ENCODE measurements around the gene PTPRZ1. TPM values are rescaled to one million over a fixed set of nuclear protein-coding genes. Genes with fewer than 3 reads are reported as not detected.
A peak's percentile ranks its signal among the peaks of the same experiment; 100 is the strongest.

PTPRZ1 gene
- polyA plus RNA-seq, 4 donors = 2.8 to 5.0 (median 3.4) TPM

- no peak for DNase-seq (ENCODE audit: low read depth in 4 of 4, low spot score in 3 of 4)
Observed at GRCh38 chr7:121945480-121946236, 72.7 kb downstream of the PTPRZ1 start.

- no peak for DNase-seq (ENCODE audit: low read depth in 4 of 4, low spot score in 3 of 4)
Observed at GRCh38 chr7:121953164-121953563, 80.2 kb downstream of the PTPRZ1 start.

GRCh38 chr7:121953601-121954000 lies 80.6 kb downstream of the PTPRZ1 start:
- no peak for DNase-seq (ENCODE audit: low read depth in 4 of 4, low spot score in 3 of 4)

DNA sequence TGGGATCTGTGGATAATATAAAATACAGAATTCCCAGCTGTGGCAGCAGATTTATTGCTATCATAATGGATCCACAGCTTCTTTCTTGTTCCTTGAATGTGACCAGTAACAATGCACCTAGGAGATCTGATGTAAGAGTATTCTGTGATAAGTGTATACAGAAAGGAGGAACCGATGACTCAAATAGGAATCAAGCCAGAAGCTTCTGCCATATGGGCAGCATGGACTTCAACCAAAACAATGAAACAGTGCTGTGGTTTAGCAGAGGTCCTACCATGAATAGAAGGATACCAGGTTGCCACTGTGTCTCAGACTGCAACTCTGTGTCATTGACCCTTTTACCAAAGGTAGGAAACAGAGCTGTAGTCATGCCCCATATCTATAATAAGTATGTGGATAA lies 81.8 kb downstream of the PTPRZ1 start:
- DNase-seq (ENCODE audit: low read depth in 4 of 4, low spot score in 3 of 4) = no peak

DNA sequence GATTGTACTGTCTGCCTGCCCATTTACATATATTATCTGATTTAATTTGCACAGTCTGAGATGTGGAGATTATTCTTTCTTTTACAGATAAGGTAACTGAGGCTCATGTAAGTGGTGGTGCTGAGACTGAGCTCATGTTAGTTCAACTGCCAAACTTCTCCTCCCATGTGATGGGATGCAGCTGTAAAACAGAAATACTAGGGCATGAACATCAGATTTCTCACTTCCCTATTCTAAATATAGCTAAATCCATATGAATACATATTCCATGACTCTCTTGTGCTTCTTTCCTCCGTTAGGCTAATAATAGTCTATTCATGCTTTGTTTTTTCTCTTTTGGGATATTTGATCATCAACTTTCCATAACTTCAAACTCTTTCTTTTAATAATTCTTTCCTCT lies 84.7 kb downstream of the PTPRZ1 start:
- DNase-seq (ENCODE audit: low read depth in 4 of 4, low spot score in 3 of 4) = no peak

DNA sequence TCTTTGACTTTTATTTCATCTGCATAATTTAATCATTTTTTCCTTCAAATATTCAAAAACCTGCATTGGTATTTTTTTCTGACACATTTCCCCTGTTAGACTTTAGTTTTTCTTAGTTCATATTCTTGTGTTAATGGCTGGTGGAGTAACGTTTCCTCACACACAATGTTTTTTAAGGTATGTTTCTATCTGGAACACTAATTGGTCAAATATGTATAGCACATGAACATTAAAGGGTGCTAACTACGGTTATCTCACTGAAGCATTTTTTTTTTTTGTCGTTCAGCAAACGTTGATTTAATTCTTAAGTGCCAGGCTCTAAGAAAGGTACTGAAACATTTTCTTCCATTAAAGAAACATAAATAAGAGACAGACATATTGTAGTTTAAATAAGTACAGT lies 87.7 kb downstream of the PTPRZ1 start:
- DNase-seq (ENCODE audit: low read depth in 4 of 4, low spot score in 3 of 4) = no peak

- DNase-seq (ENCODE audit: low read depth in 4 of 4, low spot score in 3 of 4) = no peak
Observed at GRCh38 chr7:121961089-121961867, 88.3 kb downstream of the PTPRZ1 start.

DNA sequence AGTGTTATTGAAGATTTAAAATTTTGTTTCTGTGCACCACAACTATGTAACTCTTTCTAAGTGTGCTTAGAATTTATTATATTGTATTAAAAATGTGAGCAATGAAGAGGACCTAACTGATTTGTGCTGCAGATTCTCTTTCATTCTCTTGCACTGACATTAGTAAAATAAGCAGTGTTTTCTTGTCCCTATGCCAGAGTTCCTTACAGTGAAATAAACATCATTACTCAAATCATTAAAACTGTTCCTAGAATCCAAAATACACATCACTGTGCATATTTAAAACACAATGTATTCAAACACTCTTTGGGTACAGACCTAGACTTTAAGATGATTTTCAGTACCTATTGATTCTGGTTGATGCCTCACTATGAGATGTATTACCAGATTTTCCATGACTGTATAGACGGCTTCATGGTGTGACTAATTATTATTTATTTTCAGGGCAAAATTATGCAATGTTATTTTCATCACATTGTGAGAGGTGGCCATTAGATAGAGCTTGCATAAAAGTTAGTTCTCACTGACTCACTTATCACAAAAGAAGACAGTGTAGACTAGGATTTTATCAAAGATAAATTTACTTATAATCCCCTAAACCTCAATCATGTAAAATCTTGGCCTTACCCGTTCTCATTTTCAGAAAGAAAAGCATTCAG lies 93.4 kb downstream of the PTPRZ1 start:
- DNase-seq (ENCODE audit: low read depth in 4 of 4, low spot score in 3 of 4) = no peak

DNA sequence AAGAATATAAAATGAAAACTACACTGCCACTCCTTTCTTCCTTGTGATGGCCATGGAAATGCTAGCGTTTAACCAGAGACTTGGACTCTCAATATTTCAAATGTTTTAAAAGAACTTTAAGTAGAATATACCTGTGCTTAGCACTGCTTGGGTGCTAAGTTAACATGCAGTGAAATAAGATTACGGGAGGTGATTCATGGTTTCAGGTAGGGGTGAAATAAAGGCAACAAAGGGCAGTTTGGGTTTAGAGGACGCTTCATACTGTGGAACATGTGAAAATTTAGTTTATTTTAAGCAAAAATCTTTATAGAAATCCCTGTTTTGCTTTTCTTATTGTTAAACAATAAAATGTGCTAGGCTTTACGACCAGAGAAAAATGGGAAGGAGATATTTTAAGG lies 94.0 kb downstream of the PTPRZ1 start:
- DNase-seq (ENCODE audit: low read depth in 4 of 4, low spot score in 3 of 4) = no peak

GRCh38 chr7:121985476-121986030 lies 112.6 kb downstream of the PTPRZ1 start:
- DNase-seq (ENCODE audit: low read depth in 4 of 4, low spot score in 3 of 4) = no peak

DNA sequence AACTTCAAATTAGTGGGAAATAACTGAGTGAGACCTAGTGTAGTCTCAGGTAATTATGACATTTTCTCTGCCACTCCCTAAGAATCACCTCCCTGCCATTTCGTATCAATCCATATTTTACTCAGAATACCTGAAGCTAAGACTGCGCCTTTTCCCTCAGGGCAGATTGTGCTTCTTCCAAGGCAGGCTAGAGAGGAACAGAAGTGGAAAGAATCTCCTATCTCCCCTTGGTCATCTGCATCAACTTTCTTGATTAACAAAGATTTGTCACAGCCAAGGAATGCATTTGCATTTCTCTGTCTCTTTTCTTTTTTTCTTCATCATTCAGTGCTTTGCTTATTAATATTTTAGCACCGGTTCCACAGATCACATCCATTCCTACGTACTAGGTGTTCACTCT lies 119.1 kb downstream of the PTPRZ1 start:
- no peak for DNase-seq (ENCODE audit: low read depth in 4 of 4, low spot score in 3 of 4)

DNA sequence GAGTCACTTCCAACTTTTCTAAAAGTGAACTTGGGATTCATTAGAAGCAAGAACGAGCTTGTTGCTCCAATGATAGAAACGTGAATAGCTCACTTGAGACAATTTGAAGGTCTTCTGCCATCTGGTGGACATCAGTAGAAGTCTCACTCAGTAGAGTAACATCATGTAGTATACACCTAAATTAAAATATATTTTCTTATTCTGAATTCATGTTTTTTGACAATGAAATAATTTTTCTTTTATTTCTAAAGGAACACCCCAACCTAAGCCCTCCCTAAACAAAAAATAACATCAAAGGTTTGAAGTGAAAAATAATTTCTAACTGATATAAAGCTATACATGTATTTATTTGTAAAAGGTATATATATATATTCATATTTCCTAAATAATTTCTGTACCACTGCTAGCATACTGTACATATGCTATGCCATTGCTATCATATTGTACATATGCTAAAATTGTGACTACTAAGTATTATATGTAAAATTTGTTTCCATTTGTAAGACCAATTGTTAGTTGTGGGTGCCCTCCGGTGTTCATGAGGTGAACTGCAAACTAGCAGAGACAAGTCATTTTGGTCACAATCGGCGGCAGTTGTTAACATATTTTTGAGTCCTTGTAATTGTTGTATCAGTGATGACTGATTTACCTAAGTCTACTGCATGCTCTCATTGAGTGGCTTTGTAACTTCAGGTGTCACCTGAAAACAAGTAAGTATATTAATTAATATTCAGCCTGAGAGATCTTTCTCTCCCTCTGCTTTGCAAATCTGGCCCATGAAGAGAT lies 121.9 kb downstream of the PTPRZ1 start:
- peak; percentile 28 to 47 (median 42) for DNase-seq (ENCODE audit: low read depth in 4 of 4, low spot score in 3 of 4)

GRCh38 chr7:122006687-122007086 lies 133.7 kb downstream of the PTPRZ1 start:
- DNase-seq (ENCODE audit: low read depth in 4 of 4, low spot score in 3 of 4) = no peak

- no peak for DNase-seq (ENCODE audit: low read depth in 4 of 4, low spot score in 3 of 4)
Observed at GRCh38 chr7:122010116-122010515, 137.2 kb downstream of the PTPRZ1 start.

GRCh38 chr7:122013065-122013464 lies 140.1 kb downstream of the PTPRZ1 start:
- DNase-seq (ENCODE audit: low read depth in 4 of 4, low spot score in 3 of 4) = no peak

DNA sequence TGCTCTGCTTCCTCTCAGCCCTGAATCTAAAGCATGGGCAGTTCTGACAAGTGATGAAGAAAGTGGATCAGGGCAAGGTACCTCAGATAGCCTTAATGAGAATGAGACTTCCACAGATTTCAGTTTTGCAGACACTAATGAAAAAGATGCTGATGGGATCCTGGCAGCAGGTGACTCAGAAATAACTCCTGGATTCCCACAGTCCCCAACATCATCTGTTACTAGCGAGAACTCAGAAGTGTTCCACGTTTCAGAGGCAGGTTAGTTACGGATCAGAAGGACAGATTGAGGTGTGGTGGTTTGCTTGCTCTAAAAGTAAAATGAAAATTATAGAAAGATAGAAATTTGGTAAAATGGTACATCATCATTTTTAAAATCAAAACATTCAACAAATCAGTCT lies 140.7 kb downstream of the PTPRZ1 start:
- DNase-seq (ENCODE audit: low read depth in 4 of 4, low spot score in 3 of 4) = no peak

DNA sequence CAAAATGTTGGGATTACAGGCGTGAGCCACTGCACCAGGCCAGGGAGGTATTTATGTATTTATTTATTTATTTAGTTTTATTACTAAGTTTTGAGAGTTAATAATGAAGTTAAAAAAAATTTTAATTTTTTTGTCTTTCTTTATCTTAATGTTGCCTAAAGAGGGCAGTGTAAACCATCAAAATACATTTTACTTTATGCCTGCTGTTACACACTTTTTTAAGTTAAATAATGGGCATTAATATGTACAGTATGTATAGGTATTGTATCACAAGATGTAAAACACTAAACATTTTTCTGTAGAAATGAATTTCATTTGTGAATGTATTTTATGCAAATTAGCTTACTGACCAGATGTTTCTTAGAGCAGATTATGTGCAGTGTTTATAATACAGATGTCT lies 141.7 kb downstream of the PTPRZ1 start:
- no peak for DNase-seq (ENCODE audit: low read depth in 4 of 4, low spot score in 3 of 4)

GRCh38 chr7:122018032-122018431 lies 145.1 kb downstream of the PTPRZ1 start:
- DNase-seq (ENCODE audit: low read depth in 4 of 4, low spot score in 3 of 4) = no peak

DNA sequence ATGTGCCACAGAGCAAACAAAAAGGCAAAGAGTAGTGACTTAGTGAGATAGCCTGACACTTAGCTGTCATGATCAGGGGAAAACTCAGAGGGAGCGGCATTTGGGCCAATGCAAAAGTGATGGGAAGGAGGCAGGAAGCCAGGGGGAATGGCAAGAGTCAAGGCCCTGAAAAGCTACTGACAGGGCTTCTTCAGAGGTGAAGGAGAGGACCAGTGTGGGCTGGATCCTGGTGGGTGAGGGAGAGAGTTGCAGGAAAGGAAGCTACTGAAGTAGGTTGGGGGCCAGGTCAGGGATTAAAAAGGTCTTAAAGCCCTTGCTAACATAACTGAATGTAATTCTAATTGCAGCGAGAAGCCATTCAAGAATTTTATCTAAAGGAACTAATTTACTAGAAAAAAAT lies 154.1 kb downstream of the PTPRZ1 start:
- DNase-seq (ENCODE audit: low read depth in 4 of 4, low spot score in 3 of 4) = no peak

DNA sequence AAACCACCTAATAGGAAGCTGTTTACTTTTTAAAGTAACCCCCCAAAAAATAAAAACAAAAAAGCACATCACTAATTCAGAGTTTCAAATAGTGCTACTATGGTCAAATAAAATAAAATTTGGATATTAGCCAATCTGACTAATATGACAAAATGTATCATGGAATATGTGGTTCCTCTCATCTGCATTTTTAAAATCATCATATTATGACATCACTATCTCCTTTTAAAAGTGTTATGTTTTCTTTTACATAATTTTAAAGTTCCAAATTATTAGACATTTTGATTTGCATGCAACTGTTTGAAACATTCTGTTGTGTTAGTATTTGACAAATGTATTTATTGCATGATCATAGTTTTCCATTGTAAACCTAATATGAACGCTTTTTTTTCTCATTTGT lies 160.7 kb downstream of the PTPRZ1 start:
- no peak for DNase-seq (ENCODE audit: low read depth in 4 of 4, low spot score in 3 of 4)

GRCh38 chr7:122035876-122036275 lies 162.9 kb downstream of the PTPRZ1 start:
- DNase-seq (ENCODE audit: low read depth in 4 of 4, low spot score in 3 of 4) = no peak

All from right renal pelvis (tissue), 4 donors.